OCI-LY3 (cell line): ENCODE results near the gene HNRNPF.
A peak's percentile ranks its signal among the peaks of the same experiment; 100 is the strongest.

ENCODE experiments used
- H2AFZ ChIP-seq: fragments of 200-600, 300-600 bp; shearing (Covaris generic); 2 replicates; pipeline ENCODE4 v1.6.0; 2014; ENCODE audit warnings: antibody characterized with exemption, low read depth, low read length
- H3K27ac ChIP-seq: fragments of 200-600, 300-600 bp; sonication (generic); 2 replicates; pipeline ENCODE4 v1.5.1; 2014; ENCODE audit warnings: mild to moderate bottlenecking, low read length, moderate library complexity, mixed read lengths
- H3K27me3 ChIP-seq: fragments of 200-600, 300-600 bp; sonication (generic); 2 replicates; pipeline ENCODE4 v1.6.1; 2014; ENCODE audit warnings: low read depth, low read length, mixed read lengths
- H3K36me3 ChIP-seq: fragments of 200-600, 300-600 bp; sonication (generic); replicated peaks from 2 replicates; pipeline ENCODE3; 2014; ENCODE audit warnings: low read depth, low read length, mixed read lengths
- H3K4me1 ChIP-seq: fragments of 300-600, 200-600 bp; sonication (generic); 2 replicates; pipeline ENCODE4 v1.6.1; 2014; ENCODE audit warnings: low read length, mixed read lengths
- H3K4me2 ChIP-seq: fragments of 200-600, 300-600 bp; sonication (generic); 2 replicates; pipeline ENCODE4 v1.6.1; 2014; ENCODE audit warnings: low read length, mixed read lengths
- H3K4me3 ChIP-seq: fragments of 300-600, 200-600 bp; sonication (generic); 2 replicates; pipeline ENCODE4 v1.5.1; 2014; ENCODE audit warnings: antibody characterized with exemption, mild to moderate bottlenecking, low read length, moderate library complexity
- H3K79me2 ChIP-seq: fragments of 300-600, 200-600 bp; shearing (Covaris generic); 2 replicates; pipeline ENCODE4 v1.6.1; 2014; ENCODE audit warnings: mild to moderate bottlenecking, low read length, mixed read lengths
- H3K9ac ChIP-seq: fragments of 300-600, 200-600 bp; shearing (Covaris generic); 2 replicates; pipeline ENCODE4 v1.6.0; 2014; ENCODE audit warnings: mild to moderate bottlenecking, low read length, moderate library complexity
- H3K9me3 ChIP-seq: fragments of 200-600, 300-600 bp; shearing (Covaris generic); 2 replicates; pipeline ENCODE4 v1.6.1; 2014; ENCODE audit warnings: low read length, mixed read lengths; ENCODE audit not compliant: insufficient read depth
- H4K20me1 ChIP-seq: fragments of 200-600, 300-600 bp; sonication (generic); 2 replicates; pipeline ENCODE4 v1.6.1; 2016; ENCODE audit warnings: low read length, mixed read lengths; ENCODE audit not compliant: insufficient read depth
- CTCF ChIP-seq: fragments of 200-600, 300-600 bp; sonication (generic); IDR thresholded peaks from 2 replicates; pipeline ENCODE4 v1.5.1; 2014; ENCODE audit warnings: antibody characterized with exemption, low read length, low read depth
- EZH2phosphoT487 ChIP-seq: fragments of 200-600 bp; shearing (Covaris generic); IDR thresholded peaks from 2 replicates; pipeline ENCODE4 v1.6.1; 2018; ENCODE audit warnings: antibody characterized with exemption, mixed run types, low read depth

The HNRNPF gene

GRCh38 chr10:43351301-43351700 lies 57.7 kb downstream of the HNRNPF start:
- TF ChIP-seq CTCF: no peak
- no peak for TF ChIP-seq EZH2phosphoT487
- no peak overlapping the region for H3K27ac ChIP-seq

GRCh38 chr10:43350686-43351085 lies 58.3 kb downstream of the HNRNPF start:
- Histone ChIP-seq H3K4me3 (no peak overlapping the region), H3K9me3 (no peaks in the 10 kb centered on the region), H3K4me1 (0 out of 2 replicates have a peak, but pooled peaks cover 2% of the 10 kb centered on the region), H3K36me3 (no peaks in the 10 kb centered on the region), H3K27ac (no peak overlapping the region), H3K9ac (no peak overlapping the region), H2AFZ (no peak overlapping the region), H3K27me3 (no peaks in the 10 kb centered on the region), H3K4me2 (no peak overlapping the region), H3K79me2 (no peaks in the 10 kb centered on the region), H4K20me1 (no peaks in the 10 kb centered on the region)
- TF ChIP-seq CTCF: no peak
- TF ChIP-seq EZH2phosphoT487: no peak

More at GRCh38 chr10:43351301-43351700, 57.7 kb downstream of the HNRNPF start:
- Histone ChIP-seq H4K20me1 (no peaks in the 10 kb centered on the region), H3K4me3 (no peak overlapping the region), H3K36me3 (no peaks in the 10 kb centered on the region), H3K27me3 (no peaks in the 10 kb centered on the region), H3K79me2 (no peaks in the 10 kb centered on the region), H3K4me1 (0 out of 2 replicates have a peak, but pooled peaks cover 2% of the 10 kb centered on the region), H3K9ac (no peak overlapping the region), H3K9me3 (no peaks in the 10 kb centered on the region), H3K4me2 (no peak overlapping the region), H2AFZ (no peak overlapping the region)

GRCh38 chr10:43350156-43350555 lies 58.8 kb downstream of the HNRNPF start:
- TF ChIP-seq EZH2phosphoT487 (no peak), CTCF (no peak)
- Histone ChIP-seq H3K79me2 (no peaks in the 10 kb centered on the region), H2AFZ (no peak overlapping the region), H3K4me1 (0 out of 2 replicates have a peak, but pooled peaks cover 2% of the 10 kb centered on the region), H3K36me3 (no peaks in the 10 kb centered on the region), H3K9me3 (no peaks in the 10 kb centered on the region), H3K27ac (no peak overlapping the region), H4K20me1 (no peaks in the 10 kb centered on the region), H3K4me3 (no peak overlapping the region), H3K27me3 (no peaks in the 10 kb centered on the region), H3K4me2 (no peak overlapping the region), H3K9ac (no peak overlapping the region)

GRCh38 chr10:43348511-43349312 lies 60.3 kb downstream of the HNRNPF start:
- H4K20me1 ChIP-seq: no peaks in the 10 kb centered on the region
- H3K9me3 ChIP-seq: no peaks in the 10 kb centered on the region
- H3K9ac ChIP-seq: no peak overlapping the region
- peak overlapping the region; percentile 82 for H2AFZ ChIP-seq
- no peaks in the 10 kb centered on the region for H3K27me3 ChIP-seq
- 0 out of 2 replicates have a peak, but pooled peaks cover 2% of the 10 kb centered on the region for H3K4me1 ChIP-seq
- H3K4me3 ChIP-seq: no peak overlapping the region
- peak; percentile 77 for TF ChIP-seq CTCF
- no peak for TF ChIP-seq EZH2phosphoT487
- H3K27ac ChIP-seq: no peak overlapping the region
- peak overlapping the region; percentile 6 for H3K4me2 ChIP-seq
- H3K79me2 ChIP-seq: no peaks in the 10 kb centered on the region
- no peaks in the 10 kb centered on the region for H3K36me3 ChIP-seq
